Colonic mucosa (tissue), 4 donors: ENCODE results near the gene CARD10. TPM values are rescaled to one million over a fixed set of nuclear protein-coding genes. Genes with fewer than 3 reads are reported as not detected.

Experiments
- DNase-seq: peaks from one replicate; pipeline ENCODE4 v3.0.0-alpha.2; 2020
- H3K27ac ChIP-seq: fragments of 200-600 bp; one replicate; pipeline ENCODE4 v1.8.0; 2021
- H3K27me3 ChIP-seq: fragments of 200-600 bp; one replicate; pipeline ENCODE4 v1.8.0; 2021
- H3K36me3 ChIP-seq: fragments of 200-600 bp; one replicate; pipeline ENCODE4 v1.8.0; 2021
- H3K4me1 ChIP-seq: fragments of 200-600 bp; one replicate; pipeline ENCODE4 v1.8.0; 2021; ENCODE audit warnings: mild to moderate bottlenecking
- H3K4me3 ChIP-seq: fragments of 200-600 bp; one replicate; pipeline ENCODE4 v1.8.0; 2021
- H3K9ac ChIP-seq, 2 donors: one replicate each; pipeline ENCODE4 v1.7.0; 2013; ENCODE audit warnings: control low read depth in 2 of 2, low read depth in 2 of 2, low read length in 2 of 2
- H3K9me3 ChIP-seq: fragments of 200-600 bp; one replicate; pipeline ENCODE4 v1.8.0; 2021
- intact Hi-C: fragments of 100-400 bp; cut with DNase I; formaldehyde crosslinking; loops from one replicate; pipeline ENCODE4 v1.14.1; 2022
- total RNA-seq, 2 donors: library from RNA; stranded (reverse); fragmentation: NEBNext Ultra II Directional in 1 of 2; extraction: Animal tissue kit (Norgen Biotek cat#: 25700) in 1 of 2; gene quantifications; one replicate each; pipeline ENCODE4 v1.2.1, GENCODE V29; 2021
- TF ChIP-seq, protein P1 (sequence below): fragments of 200-600 bp; IDR thresholded peaks from one replicate; pipeline ENCODE4 v1.8.0; 2022; ENCODE audit warnings: antibody characterized with exemption, mild to moderate bottlenecking
- donor health status: healthy.
- donor health status: DM: no; HTN: no; CAD: no.
- donor health status: DM: no; HTN: no; CAD: no.

Gene CARD10
- total RNA-seq, 2 donors from 2014 or later = 59.3 to 60.5 TPM

DNA sequence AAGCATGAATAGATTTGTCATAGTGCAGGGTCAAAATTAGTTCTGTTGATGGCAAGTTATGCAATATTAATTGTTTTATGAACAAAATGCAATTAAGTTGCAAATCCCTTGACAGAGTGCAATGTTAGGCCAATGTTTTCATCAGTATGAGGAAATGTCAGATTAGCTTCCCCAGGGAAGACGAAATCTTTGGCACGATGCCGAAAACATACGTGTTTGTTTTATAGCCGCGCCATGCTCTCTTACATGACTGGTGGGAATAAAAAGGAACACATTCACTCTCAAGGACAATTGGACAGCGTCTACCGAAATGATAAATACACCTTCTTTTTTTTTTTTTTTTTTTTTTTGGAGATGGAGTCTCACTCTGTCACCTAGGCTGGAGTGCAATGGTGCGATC lies 60.0 kb downstream of the CARD10 start:
- no peak overlapping the region for H3K9ac ChIP-seq
- no peaks in the 10 kb centered on the region for H3K27me3 ChIP-seq
- H3K9me3 ChIP-seq = no peaks in the 10 kb centered on the region
- TF ChIP-seq, protein P1, sequence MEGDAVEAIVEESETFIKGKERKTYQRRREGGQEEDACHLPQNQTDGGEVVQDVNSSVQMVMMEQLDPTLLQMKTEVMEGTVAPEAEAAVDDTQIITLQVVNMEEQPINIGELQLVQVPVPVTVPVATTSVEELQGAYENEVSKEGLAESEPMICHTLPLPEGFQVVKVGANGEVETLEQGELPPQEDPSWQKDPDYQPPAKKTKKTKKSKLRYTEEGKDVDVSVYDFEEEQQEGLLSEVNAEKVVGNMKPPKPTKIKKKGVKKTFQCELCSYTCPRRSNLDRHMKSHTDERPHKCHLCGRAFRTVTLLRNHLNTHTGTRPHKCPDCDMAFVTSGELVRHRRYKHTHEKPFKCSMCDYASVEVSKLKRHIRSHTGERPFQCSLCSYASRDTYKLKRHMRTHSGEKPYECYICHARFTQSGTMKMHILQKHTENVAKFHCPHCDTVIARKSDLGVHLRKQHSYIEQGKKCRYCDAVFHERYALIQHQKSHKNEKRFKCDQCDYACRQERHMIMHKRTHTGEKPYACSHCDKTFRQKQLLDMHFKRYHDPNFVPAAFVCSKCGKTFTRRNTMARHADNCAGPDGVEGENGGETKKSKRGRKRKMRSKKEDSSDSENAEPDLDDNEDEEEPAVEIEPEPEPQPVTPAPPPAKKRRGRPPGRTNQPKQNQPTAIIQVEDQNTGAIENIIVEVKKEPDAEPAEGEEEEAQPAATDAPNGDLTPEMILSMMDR = no peak
- no peak for DNase-seq
- H3K4me1 ChIP-seq = no peaks in the 10 kb centered on the region
- no peaks in the 10 kb centered on the region for H3K36me3 ChIP-seq
- intact Hi-C loops = no loop called here
- no peak overlapping the region for H3K27ac ChIP-seq
- no peak overlapping the region for H3K4me3 ChIP-seq

GRCh38 chr22:37457093-37457893 lies 61.9 kb downstream of the CARD10 start:
- H3K9me3 ChIP-seq = no peaks in the 10 kb centered on the region
- intact Hi-C loops = loop anchor here (1.0 kb wide), 1 partner anchor 141 kb away; no protein-coding TSS in a partner anchor
- H3K36me3 ChIP-seq = no peaks in the 10 kb centered on the region
- no peaks in the 10 kb centered on the region for H3K27me3 ChIP-seq
- no peaks in the 10 kb centered on the region for H3K4me1 ChIP-seq
- H3K4me3 ChIP-seq = no peak overlapping the region
- H3K9ac ChIP-seq = no peak overlapping the region
- TF ChIP-seq, protein P1 = peak; percentile 81
- no peak overlapping the region for H3K27ac ChIP-seq
- peak; percentile 86 for DNase-seq

GRCh38 chr22:37456346-37456745 lies 62.9 kb downstream of the CARD10 start:
- H3K9ac ChIP-seq = no peak overlapping the region
- no peaks in the 10 kb centered on the region for H3K36me3 ChIP-seq
- no peak overlapping the region for H3K27ac ChIP-seq
- H3K9me3 ChIP-seq = no peaks in the 10 kb centered on the region
- no peaks in the 10 kb centered on the region for H3K4me1 ChIP-seq
- TF ChIP-seq, protein P1 = no peak
- intact Hi-C loops = no loop called here
- DNase-seq = no peak
- H3K4me3 ChIP-seq = no peak overlapping the region
- H3K27me3 ChIP-seq = no peaks in the 10 kb centered on the region

GRCh38 chr22:37455896-37456295 lies 63.3 kb downstream of the CARD10 start:
- Histone ChIP-seq H3K9ac (no peak overlapping the region), H3K27me3 (no peaks in the 10 kb centered on the region), H3K4me3 (no peak overlapping the region), H3K27ac (no peak overlapping the region), H3K4me1 (no peaks in the 10 kb centered on the region), H3K9me3 (no peaks in the 10 kb centered on the region), H3K36me3 (no peaks in the 10 kb centered on the region)
- DNase-seq = no peak
- TF ChIP-seq, protein P1 = no peak
- intact Hi-C loops = no loop called here

- H3K36me3 ChIP-seq = no peaks in the 10 kb centered on the region
- no peaks in the 10 kb centered on the region for H3K4me1 ChIP-seq
- intact Hi-C loops = no loop called here
- no peak for DNase-seq
- H3K27me3 ChIP-seq = no peaks in the 10 kb centered on the region
- H3K9me3 ChIP-seq = no peaks in the 10 kb centered on the region
- no peak overlapping the region for H3K27ac ChIP-seq
- no peak overlapping the region for H3K4me3 ChIP-seq
- TF ChIP-seq, protein P1 = no peak
- no peak overlapping the region for H3K9ac ChIP-seq
Measured at GRCh38 chr22:37454857-37455686, 64.1 kb downstream of the CARD10 start.
